ENCODE results near the gene CSPG4. TPM values are rescaled to one million over a fixed set of nuclear protein-coding genes. Genes with fewer than 3 reads are reported as not detected.

Gene CSPG4
- total and polyA plus RNA-seq, 2 of the 13 experiments (the other 11 are each of a cell fraction or from before 2014, with no cell fraction given): 0.01 to 0.04 TPM

- TF ChIP-seq HMG20B (CRISPR knock-in tag; conservative IDR thresholded peaks at IDR 0.05) (no peak), ZNF20 (CRISPR knock-in tag; IDR thresholded peaks at IDR 0.05) (no peak), TARDBP (CRISPR knock-in tag; IDR thresholded peaks at IDR 0.05) (0 out of 2 replicates have a peak, but pooled peaks have one; percentile 24), ZNF770 (CRISPR knock-in tag; IDR thresholded peaks at IDR 0.05) (peak; percentile 91), KAT2B (IDR thresholded peaks at IDR 0.05; ENCODE audit: borderline replicate concordance, low read depth, low read length) (no peak), ZNF777 (CRISPR knock-in tag; IDR thresholded peaks at IDR 0.05) (no peak), SMC3 (IDR thresholded peaks at IDR 0.05; ENCODE audit: low read length) (no peak), ZSCAN5A (CRISPR knock-in tag; IDR thresholded peaks at IDR 0.05; ENCODE audit: borderline replicate concordance) (0 out of 2 replicates have a peak, but pooled peaks have one; percentile 35)
These were observed 71.5 kb downstream of the CSPG4 start (continued) for GRCh38 chr15:75641179-75641503.

GRCh38 chr15:75640483-75641178, 72.0 kb downstream of the CSPG4 start:
- 0 out of 5 replicates have a peak, but pooled peaks cover 0 to 3% of the 10 kb centered on the region in 2 experiments for H3K36me3 ChIP-seq (replicated peaks in 1 of 2; ENCODE audit: control insufficient read depth in 1 of 2, insufficient read depth in 2 of 2, low read length in 2 of 2)
- peak overlapping the region; percentile 94 for H3K27ac ChIP-seq (ENCODE audit: extremely low read length, insufficient read depth, low read length)
- no peaks in the 10 kb centered on the region; the same call in 1 of the 2 replicates for H4K20me1 ChIP-seq (ENCODE audit: insufficient read depth, low read length)
- BruUV-seq (replicated peaks): TSS peak; percentile 88
- intact Hi-C loops (cut with micrococcal nuclease; ENCODE audit: unreplicated experiment): loop anchor here (2.0 kb wide), 1 partner anchor 14 kb away; no protein-coding TSS in a partner anchor
- H3K4me3 ChIP-seq (replicated peaks in 1 of 3; ENCODE audit: insufficient read depth in 1 of 3, low read depth in 2 of 3, low read length in 3 of 3): peak overlapping the region; percentile 70 to 87 (median 77)
- DNase-seq (ENCODE audit: low spot score) (peak; percentile 61), FAIRE-seq (peak; percentile 36), ATAC-seq (peak; percentile 65)
- ChIA-PET CTCF (ENCODE audit: low intra/inter-chr PET ratio, low total read pairs) (interaction anchor here (1.5 kb wide), 1 partner anchor 43 kb away, joined by 6 read pairs; no protein-coding TSS in a partner anchor), POLR2A (interaction anchor here (0.5 to 6.9 kb wide), 26 partner anchors 7 to 312 kb away, joined by 3 to 47 read pairs (median 6); partner anchors contain the start of genes COMMD4, MAN2C1, PTPN9 and SIN3A)
- in situ Hi-C loops (cut with HindIII; ENCODE audit: extremely low pct_ligation_motif_present, low pct_unique_long_range_greater_than_20kb): loop anchor here (10.0 kb wide), 1 partner anchor 276 kb away; the partner anchor contains the start of gene MAN2C1
- peak overlapping the region; percentile 93 for H3K9ac ChIP-seq (ENCODE audit: insufficient read depth, low read depth, low read length)
- peaks cover 0 to 2% of the 10 kb centered on the region in 2 experiments; a peak in 1 of 5 replicates for H3K27me3 ChIP-seq (ENCODE audit: control insufficient read depth in 1 of 2, insufficient read depth in 2 of 2, low read length in 2 of 2)
- peak overlapping the region; percentile 79 for H3K4me2 ChIP-seq (ENCODE audit: low read depth, low read length)
- no peak overlapping the region for H2AFZ ChIP-seq (ENCODE audit: low read length)
- WGBS (ENCODE audit: low lambda C conversion rate): under 1% methylated on average over 15 of the region's 17 CpGs
- no peaks in the 10 kb centered on the region for H3K9me3 ChIP-seq (ENCODE audit: low read length)
- H3K79me2 ChIP-seq (ENCODE audit: insufficient read depth, low read length): peaks cover 29% of the 10 kb centered on the region
- peaks cover 32% of the 10 kb centered on the region for H3K4me1 ChIP-seq (ENCODE audit: insufficient read depth, low read length)
- TF ChIP-seq ZNF280D (CRISPR knock-in tag; IDR thresholded peaks at IDR 0.05) (no peak), ZNF264 (CRISPR knock-in tag; IDR thresholded peaks at IDR 0.05) (no peak), ZSCAN9 (CRISPR knock-in tag; IDR thresholded peaks at IDR 0.05; ENCODE audit: borderline replicate concordance) (no peak), ETV6 (CRISPR knock-in tag; conservative IDR thresholded peaks at IDR 0.05) (no peak), LBX2 (CRISPR knock-in tag; IDR thresholded peaks at IDR 0.05; ENCODE audit: borderline replicate concordance) (no peak), GATAD2A (CRISPR knock-in tag; IDR thresholded peaks at IDR 0.05) (no peak; the same call in 1 of the 2 replicates), HMG20B (CRISPR knock-in tag; conservative IDR thresholded peaks at IDR 0.05) (no peak), MAZ (IDR thresholded peaks at IDR 0.05; ENCODE audit: borderline replicate concordance, low read depth, low read length) (no peak), MAZ (CRISPR knock-in tag; IDR thresholded peaks at IDR 0.05; ENCODE audit: low read depth) (no peak)

Measured in HepG2 (cell line).